Common myeloid progenitor, CD34-positive (primary cell): Measurements from ENCODE around the gene CACNA1B.

ENCODE experiments used
- CTCF ChIA-PET: fragments of 350-600 bp; sonication (Branson Sonifier 250); formaldehyde crosslinking; loops from one replicate; lab custom pipeline; 2021; ENCODE audit warnings: antibody characterized with exemption; lab: Charles Lee
- POLR2A ChIA-PET: fragments of 350-600 bp; sonication (Branson Sonifier 250); formaldehyde crosslinking; loops from one replicate; lab custom pipeline; 2021; ENCODE audit warnings: antibody characterized with exemption; lab: Charles Lee
- DNase-seq, 3 donors: peaks; one replicate each; pipeline versions ENCODE4 v3.0.0 to v3.0.0-alpha.2; 2013
- H3K27ac ChIP-seq, 2 experiments: 1 replicate in 1 of 2; 2 replicates in 1 of 2; pipeline ENCODE4 v1.7.0; 2013; ENCODE audit warnings: inconsistent platforms in 2 of 2, low read length in 2 of 2, mild to moderate bottlenecking in 2 of 2, low read depth in 1 of 2, moderate library complexity in 1 of 2; ENCODE audit not compliant: severe bottlenecking in 2 of 2, insufficient read depth in 1 of 2, poor library complexity in 1 of 2
- H3K27me3 ChIP-seq, 5 experiments: replicated peaks in 2 of 5; 1 replicate in 3 of 5; 2 replicates in 2 of 5; pipeline versions ENCODE4 v1.6.1 to v1.7.0; 2013; ENCODE audit warnings: low read length in 4 of 5, mild to moderate bottlenecking in 2 of 5, moderate library complexity in 2 of 5, inconsistent platforms in 1 of 5; ENCODE audit not compliant: insufficient read depth in 5 of 5, control insufficient read depth in 4 of 5
- H3K36me3 ChIP-seq, 4 experiments: 1 replicate in 2 of 4; 2 replicates in 2 of 4; pipeline versions ENCODE4 v1.6.1 to v1.7.0; 2013; ENCODE audit warnings: low read length in 3 of 4, control low read depth in 1 of 4, mild to moderate bottlenecking in 1 of 4; ENCODE audit not compliant: control insufficient read depth in 4 of 4, insufficient read depth in 4 of 4
- H3K4me1 ChIP-seq, 4 experiments: 1 replicate in 3 of 4; 2 replicates in 1 of 4; pipeline versions ENCODE4 v1.6.1 to v1.7.1; 2013; ENCODE audit warnings: low read length in 3 of 4, mild to moderate bottlenecking in 3 of 4, control low read depth in 1 of 4, inconsistent platforms in 1 of 4, moderate library complexity in 1 of 4; ENCODE audit not compliant: control insufficient read depth in 4 of 4, insufficient read depth in 4 of 4; ENCODE audit errors: control extremely low read depth in 1 of 4
- H3K4me3 ChIP-seq, 7 experiments: 1 replicate in 4 of 7; 2 replicates in 3 of 7; pipeline versions ENCODE4 v1.5.1 to v1.7.0; 2013; ENCODE audit warnings: mild to moderate bottlenecking in 7 of 7, low read length in 6 of 7, moderate library complexity in 6 of 7, inconsistent platforms in 2 of 7, low read depth in 2 of 7, control low read depth in 1 of 7; ENCODE audit not compliant: insufficient read depth in 4 of 7, control insufficient read depth in 1 of 7; ENCODE audit errors: extremely low read depth in 1 of 7
- H3K9me3 ChIP-seq, 5 experiments: 1 replicate in 4 of 5; 2 replicates in 1 of 5; pipeline versions ENCODE4 v1.6.1 to v1.7.1; 2013; ENCODE audit warnings: low read length in 4 of 5, mild to moderate bottlenecking in 2 of 5, inconsistent platforms in 1 of 5, low read depth in 1 of 5, moderate library complexity in 1 of 5; ENCODE audit not compliant: control insufficient read depth in 4 of 5, insufficient read depth in 2 of 5; ENCODE audit errors: control extremely low read depth in 1 of 5
- WGBS: methylation state at CpG from one replicate; pipeline ENCODE4 v1.1.5; 2013; ENCODE audit not compliant: insufficient coverage; 5-methylcytosine and 5-hydroxymethylcytosine counted together

The CACNA1B gene

DNA sequence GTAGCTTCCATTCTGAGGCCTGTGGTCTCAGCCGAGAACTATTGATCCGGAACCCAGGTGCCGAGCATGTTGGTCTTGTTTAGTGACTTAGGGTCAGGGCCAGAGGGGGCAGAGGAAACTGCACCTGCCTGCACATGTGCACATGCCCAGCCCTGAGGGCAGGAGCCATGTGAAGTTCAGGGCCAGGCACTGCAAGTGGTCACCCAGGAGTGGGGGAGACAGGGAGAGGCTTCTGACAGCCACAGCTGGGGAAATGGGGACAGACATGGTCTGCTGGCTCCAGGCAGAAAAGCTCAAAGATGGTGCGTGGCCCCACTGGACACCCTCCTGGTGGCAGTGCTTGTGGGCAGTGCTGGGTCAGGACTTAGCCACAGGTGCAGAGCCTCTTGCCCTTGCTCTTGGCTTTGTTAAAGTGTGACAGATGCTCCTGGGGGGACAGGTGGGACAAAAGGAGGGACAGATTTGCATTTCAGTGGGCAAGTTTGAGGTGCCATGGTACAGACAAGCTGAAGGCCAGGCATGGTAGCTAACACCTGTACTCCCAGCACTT is 134.4 kb downstream of the CACNA1B start:
- no peaks in the 10 kb centered on the region for H3K27me3 ChIP-seq
- CTCF ChIA-PET = interaction anchor here (0.9 to 1.0 kb wide), 2 partner anchors 10 to 315 kb away, joined by 3 read pairs; no protein-coding TSS in a partner anchor
- H3K36me3 ChIP-seq = no peaks in the 10 kb centered on the region
- no peak overlapping the region for H3K4me3 ChIP-seq
- no peaks in the 10 kb centered on the region for H3K9me3 ChIP-seq
- H3K27ac ChIP-seq = no peak overlapping the region
- POLR2A ChIA-PET = no interaction called here
- 97% methylated on average over 4 of the region's 4 CpGs for WGBS
- H3K4me1 ChIP-seq = no peaks in the 10 kb centered on the region
- no peak for DNase-seq

GRCh38 chr9:138013273-138013672 is 135.7 kb downstream of the CACNA1B start:
- 92% methylated on average over 2 of the region's 2 CpGs for WGBS
- DNase-seq = no peak
- ChIA-PET CTCF (no interaction called here), POLR2A (no interaction called here)
- Histone ChIP-seq H3K27ac (no peak overlapping the region), H3K4me3 (no peak overlapping the region), H3K4me1 (no peaks in the 10 kb centered on the region), H3K27me3 (no peaks in the 10 kb centered on the region), H3K9me3 (no peaks in the 10 kb centered on the region), H3K36me3 (no peaks in the 10 kb centered on the region)

GRCh38 chr9:138013836-138014562 is 136.4 kb downstream of the CACNA1B start:
- H3K27me3 ChIP-seq = no peaks in the 10 kb centered on the region
- ChIA-PET CTCF (no interaction called here), POLR2A (no interaction called here)
- H3K4me3 ChIP-seq = no peak overlapping the region
- H3K36me3 ChIP-seq = no peaks in the 10 kb centered on the region
- no peak overlapping the region for H3K27ac ChIP-seq
- 95% methylated on average over 8 of the region's 15 CpGs for WGBS
- DNase-seq = no peak
- no peaks in the 10 kb centered on the region for H3K4me1 ChIP-seq
- H3K9me3 ChIP-seq = no peaks in the 10 kb centered on the region

- CTCF ChIA-PET = interaction anchor here (0.6 kb wide), 1 partner anchor 730 kb away, joined by 3 read pairs; no protein-coding TSS in a partner anchor
These were observed 137.0 kb downstream of the CACNA1B start for GRCh38 chr9:138014563-138014945.

DNA sequence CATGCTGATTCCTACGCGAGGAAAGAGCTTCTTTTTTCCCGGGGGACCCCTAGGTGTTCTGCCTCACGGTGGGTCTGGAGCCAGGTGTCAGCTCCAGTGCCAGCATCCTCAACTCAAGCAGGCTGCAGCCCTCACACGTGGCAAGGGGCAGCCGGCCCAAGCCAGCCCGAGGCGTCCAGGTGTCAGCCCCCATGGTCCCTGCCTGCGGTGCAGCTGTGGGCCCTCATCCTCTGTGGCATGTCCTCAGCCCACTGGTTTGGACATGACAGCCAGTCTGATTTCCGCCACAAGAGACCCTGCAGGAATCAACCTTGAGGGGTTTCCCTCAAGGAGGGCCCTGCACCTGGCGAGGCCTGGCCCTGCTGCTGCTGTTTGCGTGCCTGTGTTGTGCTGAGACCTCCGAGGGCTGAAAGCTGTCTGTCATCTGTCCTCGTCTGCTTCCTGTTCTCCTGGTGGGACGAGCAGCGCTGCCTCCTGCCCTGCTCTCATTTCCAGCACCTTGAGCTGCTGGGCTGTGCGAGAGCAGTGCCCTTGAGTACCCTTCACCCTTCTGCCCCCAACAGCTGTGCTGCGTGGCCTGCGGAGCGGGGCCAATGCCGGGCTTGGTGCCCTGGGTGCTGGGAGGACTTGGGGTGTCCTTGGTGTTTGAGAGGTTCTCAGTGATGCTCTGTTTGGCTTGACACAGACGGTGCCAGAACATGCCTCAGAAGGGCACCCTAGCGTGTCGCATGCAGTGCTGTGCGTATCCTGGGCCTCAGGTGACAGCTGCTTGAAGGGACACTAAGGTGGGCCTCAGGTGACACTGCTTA is 137.6 kb downstream of the CACNA1B start:
- ChIA-PET POLR2A (no interaction called here), CTCF (interaction anchor here (0.6 to 1.1 kb wide), 2 partner anchors 15 to 730 kb away, joined by 3 read pairs; no protein-coding TSS in a partner anchor)
- Histone ChIP-seq H3K9me3 (no peaks in the 10 kb centered on the region), H3K4me1 (no peaks in the 10 kb centered on the region), H3K4me3 (no peak overlapping the region), H3K36me3 (no peaks in the 10 kb centered on the region), H3K27me3 (peaks cover 0 to 2% (median 0%) of the 10 kb centered on the region in 5 experiments), H3K27ac (no peak overlapping the region)
- no peak for DNase-seq
- 93% methylated on average over 20 of the region's 25 CpGs for WGBS

More at GRCh38 chr9:138014563-138014945, 137.0 kb downstream of the CACNA1B start:
- Histone ChIP-seq H3K27me3 (no peaks in the 10 kb centered on the region), H3K4me1 (no peaks in the 10 kb centered on the region), H3K9me3 (no peaks in the 10 kb centered on the region), H3K36me3 (no peaks in the 10 kb centered on the region), H3K4me3 (no peak overlapping the region), H3K27ac (no peak overlapping the region)
- no peak for DNase-seq
- POLR2A ChIA-PET = no interaction called here
- 90% methylated on average over 2 of the region's 6 CpGs for WGBS

GRCh38 chr9:138016406-138017187 is 139.0 kb downstream of the CACNA1B start:
- DNase-seq = no peak
- Histone ChIP-seq H3K4me3 (no peak overlapping the region), H3K27me3 (peaks cover 0 to 16% (median under 1%) of the 10 kb centered on the region in 5 experiments), H3K4me1 (no peaks in the 10 kb centered on the region), H3K9me3 (no peaks in the 10 kb centered on the region), H3K27ac (no peak overlapping the region), H3K36me3 (no peaks in the 10 kb centered on the region)
- CTCF ChIA-PET = interaction anchor here (1.1 kb wide), 1 partner anchor 16 kb away, joined by 3 read pairs; no protein-coding TSS in a partner anchor
- POLR2A ChIA-PET = no interaction called here
- 93% methylated on average over 32 of the region's 33 CpGs for WGBS
